ENCODE results near the gene COL23A1.
"Not testable (repeated sequence)": the region's sequence is repeated elsewhere in the genome, so short reads cannot be mapped to it uniquely, and the experiment has no call there.

Gene COL23A1

GRCh38 chr5:178306430-178307225, 283.6 kb downstream of the COL23A1 start:
- no peak for DNase-seq (ENCODE audit: low read depth in 2 of 2)

GRCh38 chr5:178305801-178306200, 284.4 kb downstream of the COL23A1 start:
- DNase-seq (ENCODE audit: low read depth in 2 of 2), result no peak

- no peak for DNase-seq (ENCODE audit: low read depth in 2 of 2)
These were observed 285.2 kb downstream of the COL23A1 start for GRCh38 chr5:178304761-178305645.

GRCh38 chr5:178304016-178304415, 286.2 kb downstream of the COL23A1 start:
- DNase-seq (ENCODE audit: low read depth in 2 of 2), result no peak

GRCh38 chr5:178302321-178302720, 287.9 kb downstream of the COL23A1 start:
- DNase-seq (ENCODE audit: low read depth in 2 of 2), result not testable (repeated sequence)

GRCh38 chr5:178301641-178302040, 288.6 kb downstream of the COL23A1 start:
- DNase-seq (ENCODE audit: low read depth in 2 of 2), result no peak

GRCh38 chr5:178298283-178298807, 291.8 kb downstream of the COL23A1 start:
- no peak for DNase-seq (ENCODE audit: low read depth in 2 of 2)

- no peak for DNase-seq (ENCODE audit: low read depth in 2 of 2)
These were observed 292.4 kb downstream of the COL23A1 start for GRCh38 chr5:178297751-178298150.

- no peak for DNase-seq (ENCODE audit: low read depth in 2 of 2)
These were observed 294.1 kb downstream of the COL23A1 start for GRCh38 chr5:178296066-178296465.

GRCh38 chr5:178295589-178295988, 294.6 kb downstream of the COL23A1 start:
- DNase-seq (ENCODE audit: low read depth in 2 of 2), result no peak

- DNase-seq (ENCODE audit: low read depth in 2 of 2), result no peak
These were observed 296.4 kb downstream of the COL23A1 start for GRCh38 chr5:178293815-178294214.

GRCh38 chr5:178293400-178293799, 296.8 kb downstream of the COL23A1 start:
- DNase-seq (ENCODE audit: low read depth in 2 of 2), result no peak

GRCh38 chr5:178292826-178293205, 297.4 kb downstream of the COL23A1 start:
- no peak for DNase-seq (ENCODE audit: low read depth in 2 of 2)

- no peak for DNase-seq (ENCODE audit: low read depth in 2 of 2)
These were observed 298.0 kb downstream of the COL23A1 start for GRCh38 chr5:178291969-178292825.

GRCh38 chr5:178291161-178291561, 299.0 kb downstream of the COL23A1 start:
- DNase-seq (ENCODE audit: low read depth in 2 of 2), result no peak

- no peak for DNase-seq (ENCODE audit: low read depth in 2 of 2)
These were observed 299.8 kb downstream of the COL23A1 start for GRCh38 chr5:178290376-178290775.

GRCh38 chr5:178289438-178289837, 300.8 kb downstream of the COL23A1 start:
- DNase-seq (ENCODE audit: low read depth in 2 of 2), result no peak

GRCh38 chr5:178288401-178289368, 301.5 kb downstream of the COL23A1 start:
- DNase-seq (ENCODE audit: low read depth in 2 of 2), result no peak

GRCh38 chr5:178287791-178288105, 302.4 kb downstream of the COL23A1 start:
- no peak for DNase-seq (ENCODE audit: low read depth in 2 of 2)

GRCh38 chr5:178287091-178287790, 303.0 kb downstream of the COL23A1 start:
- no peak for DNase-seq (ENCODE audit: low read depth in 2 of 2)
